Measurements from ENCODE around the gene APOA5. TPM values are rescaled to one million over a fixed set of nuclear protein-coding genes. Genes with fewer than 3 reads are reported as not detected.

APOA5 gene
- total and polyA plus RNA-seq, 2 experiments from 2014 or later, result 0.18 to 0.35 TPM

GRCh38 chr11:116821050-116821918 lies 29.6 kb upstream of the APOA5 start:
- no peak for DNase-seq (ENCODE audit: low spot score)
- no peak for ATAC-seq
- Histone ChIP-seq H3K27me3 (ENCODE audit: insufficient read depth) (no peaks in the 10 kb centered on the region), H3K36me3 (ENCODE audit: insufficient read depth) (no peaks in the 10 kb centered on the region), H3K4me1 (ENCODE audit: insufficient read depth) (no peaks in the 10 kb centered on the region), H3K27ac (ENCODE audit: low read depth) (no peak overlapping the region), H3F3A (replicated peaks; ENCODE audit: low read depth) (no peaks in the 10 kb centered on the region), H3K4me2 (no peak overlapping the region), H4K20me1 (replicated peaks; ENCODE audit: insufficient read depth) (no peaks in the 10 kb centered on the region), H2AFZ (no peak overlapping the region), H3K4me3 (no peak overlapping the region), H3K9me2 (ENCODE audit: insufficient read depth) (0 out of 2 replicates have a peak, but pooled peaks cover 3% of the 10 kb centered on the region), H3K79me2 (replicated peaks; ENCODE audit: insufficient read depth) (no peaks in the 10 kb centered on the region)
- no peaks in the 10 kb centered on the region for H3K9me3 Mint-ChIP-seq
- no peak for TF ChIP-seq ZNF462 (CRISPR knock-in tag; IDR thresholded peaks at IDR 0.05)
- no peak for TF ChIP-seq JUNB (IDR thresholded peaks at IDR 0.05; ENCODE audit: unreplicated experiment)
- TF ChIP-seq CREB1 (CRISPR knock-in tag; IDR thresholded peaks at IDR 0.05; ENCODE audit: low read depth), result no peak
- no peak for TF ChIP-seq REST (IDR thresholded peaks at IDR 0.05; ENCODE audit: unreplicated experiment)
- no peak for TF ChIP-seq ZNF331 (CRISPR knock-in tag; IDR thresholded peaks at IDR 0.05; ENCODE audit: low read depth)
- no peak for TF ChIP-seq EZH2phosphoT487 (IDR thresholded peaks at IDR 0.05; ENCODE audit: unreplicated experiment)
- no peak for TF ChIP-seq STAT1 (IDR thresholded peaks at IDR 0.05; ENCODE audit: unreplicated experiment)
- no peak for TF ChIP-seq ZNF114 (CRISPR knock-in tag; IDR thresholded peaks at IDR 0.05)
- TF ChIP-seq ETS1 (IDR thresholded peaks at IDR 0.05), result no peak
- no peak for TF ChIP-seq POLR2AphosphoS5 (IDR thresholded peaks at IDR 0.05; ENCODE audit: low read depth)
- no peak for TF ChIP-seq CTCF (conservative IDR thresholded peaks at IDR 0.05; ENCODE audit: low read depth in 2 of 2)
- no peak for TF ChIP-seq NANOG (IDR thresholded peaks at IDR 0.05; ENCODE audit: borderline replicate concordance)
- TF ChIP-seq EZH2 (IDR thresholded peaks at IDR 0.05; ENCODE audit: low read depth, unreplicated experiment), result no peak
- peaks cover 5% of the 10 kb centered on the region; the same call in 2 of the 3 replicates for H3K4me1 Mint-ChIP-seq
- no peaks in the 10 kb centered on the region for H3K36me3 Mint-ChIP-seq (ENCODE audit: low read depth)
- H3K27ac Mint-ChIP-seq, result no peak overlapping the region
- H3K27me3 Mint-ChIP-seq (ENCODE audit: insufficient read depth, low read depth, poor library complexity), result peaks cover 4% of the 10 kb centered on the region
- H3K4me3 Mint-ChIP-seq, result no peak overlapping the region
